GM12801 (cell line): Measurements from ENCODE around the gene DCLK1.

Experiments used
- CTCF ChIP-seq: IDR thresholded peaks from one replicate; pipeline ENCODE4 v1.5.1; 2011; ENCODE audit warnings: control low read depth; ENCODE audit not compliant: insufficient read length; ENCODE audit errors: extremely low read depth

Gene DCLK1

GRCh38 chr13:35855531-35856019 is 275.6 kb downstream of the DCLK1 start:
- no peak for TF ChIP-seq CTCF

GRCh38 chr13:35854286-35854685 is 276.9 kb downstream of the DCLK1 start:
- no peak for TF ChIP-seq CTCF

- TF ChIP-seq CTCF: no peak
Measured at GRCh38 chr13:35851881-35852280, 279.3 kb downstream of the DCLK1 start.

GRCh38 chr13:35851356-35851755 is 279.8 kb downstream of the DCLK1 start:
- no peak for TF ChIP-seq CTCF

- TF ChIP-seq CTCF: no peak
Measured at GRCh38 chr13:35850569-35850968, 280.6 kb downstream of the DCLK1 start.

GRCh38 chr13:35849256-35849644 is 281.9 kb downstream of the DCLK1 start:
- TF ChIP-seq CTCF: no peak

- no peak for TF ChIP-seq CTCF
Measured at GRCh38 chr13:35848336-35849255, 282.6 kb downstream of the DCLK1 start.
